Measurements from ENCODE around the gene SDK1.
"Not testable (repeated sequence)": the region's sequence is repeated elsewhere in the genome, so short reads cannot be mapped to it uniquely, and the experiment has no call there.

SDK1 gene

DNA sequence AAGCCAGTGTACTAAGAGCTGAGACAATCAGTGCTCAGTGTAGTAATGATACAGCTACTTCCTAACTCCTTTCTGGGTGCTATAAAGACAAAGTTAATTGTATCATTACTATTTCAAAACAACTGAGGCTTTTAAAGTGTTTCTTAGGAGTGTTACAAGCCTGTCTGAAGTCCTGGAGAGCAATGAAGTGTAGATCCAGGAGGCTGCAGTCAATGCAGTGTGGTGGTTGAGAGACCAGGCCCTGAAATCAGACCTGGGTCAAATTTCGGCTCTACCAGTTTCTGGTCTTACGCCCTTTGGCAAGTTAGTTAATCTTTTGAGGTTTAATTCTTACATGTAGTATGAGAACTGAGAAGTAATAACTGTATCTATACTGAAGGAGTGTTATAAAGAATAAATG, 387.0 kb downstream of the SDK1 start:
- DNase-seq = no peak

DNA sequence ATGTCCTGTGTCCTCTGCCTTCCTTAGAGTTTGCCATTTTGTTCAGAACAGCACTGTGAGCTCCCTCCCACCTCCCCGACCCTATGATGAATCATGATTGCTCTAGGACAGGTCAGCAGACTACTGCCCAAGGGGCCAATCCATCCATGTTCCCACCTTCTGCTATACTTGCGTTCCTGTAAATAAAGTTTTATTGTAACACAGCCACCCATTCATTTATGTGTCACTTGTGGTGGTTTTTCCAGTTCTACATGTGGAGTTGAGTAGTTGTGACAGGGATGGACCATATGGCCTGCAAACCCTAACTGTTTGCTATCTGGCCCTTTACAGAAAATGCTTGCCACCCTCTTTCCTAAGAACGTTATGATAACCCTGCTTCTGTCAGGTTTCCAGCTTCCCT, 387.8 kb downstream of the SDK1 start:
- no peak for DNase-seq

DNA sequence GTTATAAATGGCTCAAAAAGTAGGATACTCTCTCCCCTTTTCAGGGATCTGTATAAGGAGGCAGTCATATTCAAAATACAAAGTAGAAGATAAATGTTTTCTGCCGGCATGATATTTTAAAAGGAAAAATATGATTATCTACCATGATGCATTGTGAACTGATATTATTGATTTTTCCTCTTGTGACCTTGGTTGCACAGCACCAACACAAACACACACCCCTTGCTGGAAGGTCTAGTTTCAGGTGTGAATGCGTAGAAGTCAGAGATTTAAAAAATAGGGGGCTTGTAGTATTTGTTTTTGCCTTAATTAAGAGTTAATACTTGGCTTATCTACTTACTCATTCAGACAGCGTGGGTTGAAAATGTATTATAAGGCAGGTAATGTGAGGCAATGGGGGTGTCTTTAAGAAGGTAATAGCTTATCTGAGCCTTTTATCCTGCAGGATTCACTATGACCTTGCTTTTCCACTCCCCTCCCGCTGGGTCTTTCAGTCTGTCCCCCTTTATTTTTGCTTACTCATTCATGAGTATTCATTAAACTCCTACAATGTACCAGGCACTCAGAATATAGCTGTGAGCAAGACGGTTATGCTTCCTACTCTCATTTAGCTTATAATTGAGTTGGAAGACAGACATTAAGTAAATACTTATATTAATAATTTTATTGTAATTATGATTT, 390.6 kb downstream of the SDK1 start:
- DNase-seq = no peak

GRCh38 chr7:3695602-3696001, 394.6 kb downstream of the SDK1 start:
- no peak for DNase-seq

DNA sequence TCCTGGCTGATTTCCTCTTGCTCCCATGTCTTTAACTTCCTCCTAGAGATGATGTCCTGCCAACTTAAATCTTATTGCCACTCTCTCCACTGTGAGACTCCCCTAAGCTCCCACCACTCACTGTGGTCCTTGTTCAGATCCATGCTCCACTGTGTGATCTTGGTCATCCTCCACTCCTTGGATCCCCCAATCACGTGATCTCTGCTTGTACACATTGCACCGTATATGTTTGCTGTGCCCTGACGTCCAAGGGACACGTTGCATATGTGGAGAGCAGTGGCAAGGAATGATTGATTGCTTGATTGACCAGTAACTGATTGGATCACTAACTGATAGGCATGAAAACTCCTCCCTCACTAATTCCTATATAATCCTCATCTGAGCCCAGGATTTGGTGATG, 395.1 kb downstream of the SDK1 start:
- no peak for DNase-seq

GRCh38 chr7:3697472-3697871, 396.4 kb downstream of the SDK1 start:
- no peak for DNase-seq

- no peak for DNase-seq
These were observed 404.2 kb downstream of the SDK1 start for GRCh38 chr7:3705258-3705657.

GRCh38 chr7:3706091-3706490, 405.0 kb downstream of the SDK1 start:
- not testable (repeated sequence) for DNase-seq

GRCh38 chr7:3710122-3710521, 409.1 kb downstream of the SDK1 start:
- no peak for DNase-seq

DNA sequence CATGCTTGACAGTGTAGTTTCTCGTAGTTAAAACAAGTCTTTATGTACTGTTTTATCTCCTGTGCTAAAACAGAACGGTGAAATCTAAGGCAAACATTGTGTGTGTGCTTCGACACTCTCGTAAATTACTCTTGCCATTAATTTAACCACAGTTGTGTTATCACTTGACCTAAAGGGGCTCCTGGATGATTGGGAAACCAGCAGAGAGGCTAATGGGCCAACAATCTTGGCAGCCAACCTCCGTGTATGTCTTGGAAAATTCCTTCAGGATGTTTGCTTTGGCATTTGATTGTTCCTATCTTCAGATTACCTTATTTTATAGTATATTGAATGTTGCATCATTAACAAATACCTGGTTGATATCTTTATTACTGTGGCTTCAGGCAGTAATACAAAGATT, 409.5 kb downstream of the SDK1 start:
- no peak for DNase-seq

GRCh38 chr7:3712841-3713240, 411.8 kb downstream of the SDK1 start:
- no peak for DNase-seq

- no peak for DNase-seq
These were observed 420.4 kb downstream of the SDK1 start for GRCh38 chr7:3721422-3721821.

- no peak for DNase-seq
These were observed 421.4 kb downstream of the SDK1 start for GRCh38 chr7:3722396-3722922.

- DNase-seq = no peak
These were observed 424.4 kb downstream of the SDK1 start for GRCh38 chr7:3725155-3726059.

DNA sequence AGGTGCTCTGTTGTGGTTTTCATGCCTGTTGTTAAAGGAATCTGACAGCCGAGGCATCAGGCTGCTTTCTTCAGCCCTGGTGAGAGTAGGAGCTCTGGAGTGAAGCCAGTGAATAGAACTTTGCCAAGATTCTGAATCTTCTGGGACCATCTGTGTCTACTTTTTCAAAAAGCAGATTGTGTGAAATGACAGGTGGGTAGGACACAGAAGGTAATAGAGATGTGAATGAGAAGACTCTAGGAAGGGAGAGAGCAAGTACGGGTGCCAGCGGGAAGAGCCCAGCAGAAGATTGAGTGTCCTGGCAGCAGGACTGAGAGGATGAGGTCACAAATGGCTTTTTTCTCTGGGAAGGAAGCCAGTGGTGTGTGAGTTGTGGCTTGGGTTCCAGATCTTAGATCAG, 429.2 kb downstream of the SDK1 start:
- no peak for DNase-seq

DNA sequence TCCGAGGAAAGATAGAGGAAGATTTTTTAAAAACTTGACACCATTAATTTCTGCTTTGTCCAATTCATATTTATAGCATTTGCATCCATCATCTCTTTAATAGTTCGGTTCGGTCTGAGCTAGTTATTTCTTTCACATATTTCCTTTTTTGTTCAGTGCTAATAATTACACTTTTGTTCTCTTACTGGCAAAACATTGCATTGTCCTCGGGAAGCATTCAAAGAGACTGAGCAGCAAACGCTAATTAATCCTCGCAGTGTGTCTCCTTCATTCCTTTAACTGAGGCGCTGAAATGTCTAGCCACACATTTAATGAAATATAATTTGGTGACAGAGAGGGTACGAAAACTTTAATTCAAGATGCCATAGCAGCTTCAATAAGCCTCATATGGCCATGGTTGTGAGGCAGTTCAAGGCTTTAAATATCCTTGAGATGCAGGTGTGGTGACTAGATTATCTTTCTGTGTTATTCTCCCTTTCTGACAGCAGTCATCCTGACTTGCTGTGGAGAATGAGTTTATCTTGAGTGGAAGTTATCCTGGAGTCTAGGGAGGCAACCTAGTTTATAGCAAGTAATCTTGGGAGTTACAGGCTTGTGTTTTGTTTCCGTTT, 431.4 kb downstream of the SDK1 start:
- DNase-seq = no peak

GRCh38 chr7:3733541-3734140, 432.6 kb downstream of the SDK1 start:
- DNase-seq = no peak

DNA sequence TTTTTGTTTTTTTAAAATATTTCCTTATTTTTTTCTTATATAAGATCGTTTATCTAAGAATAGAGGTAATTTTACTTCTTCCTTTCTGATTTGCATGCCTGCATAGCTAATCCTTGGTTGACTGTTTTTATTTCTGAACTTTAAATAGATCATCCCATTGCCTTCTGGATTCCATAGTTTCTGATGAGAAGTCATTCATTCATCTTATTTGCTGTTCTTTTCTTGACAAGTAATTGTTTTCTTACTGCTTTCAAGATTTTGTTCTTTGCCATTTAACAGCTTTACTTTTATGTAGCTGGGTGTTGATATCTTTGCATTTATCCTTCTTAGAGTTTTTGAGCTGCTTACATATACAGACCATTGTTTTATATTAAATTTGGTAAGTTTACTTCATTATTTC, 437.9 kb downstream of the SDK1 start:
- DNase-seq = no peak

- no peak for DNase-seq
These were observed 438.9 kb downstream of the SDK1 start for GRCh38 chr7:3739983-3740382.

- DNase-seq = no peak
These were observed 446.4 kb downstream of the SDK1 start for GRCh38 chr7:3747467-3747866.

- DNase-seq = no peak
These were observed 447.3 kb downstream of the SDK1 start for GRCh38 chr7:3748389-3748788.

GRCh38 chr7:3753868-3754267, 452.8 kb downstream of the SDK1 start:
- DNase-seq = no peak
